Erythroblast (primary cell): ENCODE data around the gene CLEC2B.

Source experiments
- DNase-seq, 2 experiments: peaks; one replicate each; lab custom pipeline; 2025; lab: John Stamatoyannopoulos, UW
- GATA1 ChIP-seq: IDR thresholded peaks from 2 replicates; pipeline ENCODE4 v1.6.1; 2011; ENCODE audit warnings: low read depth, mild to moderate bottlenecking, control low read depth, low read length, moderate library complexity
- POLR2A ChIP-seq: IDR thresholded peaks from 2 replicates; pipeline ENCODE4 v1.6.1; 2011; ENCODE audit warnings: mild to moderate bottlenecking, low read length

Gene CLEC2B

GRCh38 chr12:9809338-9809737 lies 59.8 kb downstream of the CLEC2B start:
- TF ChIP-seq POLR2A (no peak), GATA1 (no peak)
- DNase-seq: no peak

GRCh38 chr12:9808504-9808903 lies 60.6 kb downstream of the CLEC2B start:
- TF ChIP-seq POLR2A: no peak
- DNase-seq: no peak

DNA sequence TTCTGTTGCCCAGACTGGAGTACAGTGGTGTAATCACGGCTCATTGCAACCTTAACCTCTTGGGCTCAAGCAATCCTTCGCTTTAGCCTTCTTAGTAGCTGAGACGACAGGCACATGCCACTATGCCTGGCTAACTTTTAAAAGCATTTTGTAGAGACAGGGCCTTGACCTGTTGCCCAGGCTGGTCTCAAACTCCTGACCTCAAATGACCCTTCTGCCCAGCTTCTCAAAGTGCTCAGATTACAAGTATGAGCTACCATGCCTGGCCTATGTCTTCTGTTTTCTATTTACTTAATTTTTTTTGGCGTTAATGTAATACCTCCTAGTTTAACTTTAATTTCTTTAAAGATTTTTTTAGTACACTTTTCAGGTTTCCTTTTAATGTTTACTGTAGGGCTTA lies 62.4 kb downstream of the CLEC2B start:
- no peak for DNase-seq
- TF ChIP-seq POLR2A: no peak
- no peak for TF ChIP-seq GATA1

DNA sequence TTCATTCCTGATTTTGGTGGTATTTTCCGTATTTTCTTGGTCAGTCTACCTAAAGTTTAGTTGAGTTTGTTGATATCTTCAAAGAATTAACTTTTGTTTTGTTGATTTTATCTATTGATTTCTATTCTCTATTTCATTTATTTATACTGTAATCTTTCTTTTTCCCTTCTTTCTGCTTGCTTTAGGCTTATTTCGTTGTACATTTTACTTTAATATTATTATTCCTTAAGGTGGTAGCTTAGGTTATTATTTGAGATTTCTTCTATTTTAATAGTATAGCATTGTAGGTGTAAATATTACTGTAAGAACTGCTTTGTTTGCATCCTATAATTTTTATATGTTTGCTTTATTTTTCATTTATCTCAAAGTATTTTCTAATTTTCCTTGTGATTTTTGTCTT lies 63.3 kb downstream of the CLEC2B start:
- DNase-seq: no peak
- TF ChIP-seq GATA1 (no peak), POLR2A (no peak)
